Brain microvascular endothelial cell (primary cell): ENCODE data around the gene UBE2H.
"Not testable (repeated sequence)": the region's sequence is repeated elsewhere in the genome, so short reads cannot be mapped to it uniquely, and the experiment has no call there.

Experiments
- DNase-seq: peaks from one replicate; pipeline ENCODE4 v3.0.0-alpha.2; 2020
- H3K27ac ChIP-seq: fragments of 250-450 bp; sonication (Bioruptor Pico); 2 replicates; pipeline ENCODE4 v1.5.1; 2020; ENCODE audit warnings: mild to moderate bottlenecking, moderate library complexity
- H3K27me3 ChIP-seq: fragments of 250-450 bp; sonication (Bioruptor Pico); replicated peaks from 2 replicates; pipeline ENCODE4 v1.5.1; 2020; ENCODE audit warnings: mild to moderate bottlenecking
- H3K36me3 ChIP-seq: fragments of 250-450 bp; sonication (Bioruptor Pico); replicated peaks from 2 replicates; pipeline ENCODE4 v1.5.1; 2020; ENCODE audit warnings: mild to moderate bottlenecking
- H3K4me3 ChIP-seq: 2 replicates; pipeline ENCODE4 v1.5.1; 2011; ENCODE audit warnings: low read depth, mild to moderate bottlenecking, control low read depth, low read length, moderate library complexity
- CTCF ChIP-seq: IDR thresholded peaks from 2 replicates; pipeline ENCODE4 v1.5.1; 2011; ENCODE audit warnings: low read depth, mild to moderate bottlenecking, moderate library complexity, low read length, control low read depth, inconsistent platforms; ENCODE audit errors: missing control alignments
- in situ Hi-C: cut with HindIII; loops from 2 replicates; pipeline ENCODE4 v1.10.0; 2017; ENCODE audit warnings: low sequenced_read_pairs, low pct_ligation_motif_present

Gene UBE2H

GRCh38 chr7:129843365-129843898 lies 109.3 kb downstream of the UBE2H start:
- in situ Hi-C loops, result no loop called here
- Histone ChIP-seq H3K27ac (no peak overlapping the region), H3K4me3 (no peak overlapping the region), H3K27me3 (no peaks in the 10 kb centered on the region), H3K36me3 (peaks cover 4% of the 10 kb centered on the region)
- DNase-seq, result no peak
- TF ChIP-seq CTCF, result no peak

- Histone ChIP-seq H3K27ac (no peak overlapping the region), H3K4me3 (no peak overlapping the region)
- no peak for DNase-seq
Measured at GRCh38 chr7:129841465-129841864, 111.3 kb downstream of the UBE2H start.

GRCh38 chr7:129840757-129841156 lies 112.0 kb downstream of the UBE2H start:
- TF ChIP-seq CTCF, result no peak
- H3K4me3 ChIP-seq, result no peak overlapping the region
- no peak overlapping the region for H3K27ac ChIP-seq
- H3K27me3 ChIP-seq, result no peaks in the 10 kb centered on the region
- in situ Hi-C loops, result no loop called here
- H3K36me3 ChIP-seq, result peaks cover 4% of the 10 kb centered on the region
- DNase-seq, result no peak

More at GRCh38 chr7:129841465-129841864, 111.3 kb downstream of the UBE2H start:
- in situ Hi-C loops, result no loop called here
- TF ChIP-seq CTCF, result no peak
- Histone ChIP-seq H3K27me3 (no peaks in the 10 kb centered on the region), H3K36me3 (peaks cover 4% of the 10 kb centered on the region)

GRCh38 chr7:129836983-129837382 lies 115.8 kb downstream of the UBE2H start:
- H3K4me3 ChIP-seq, result no peak overlapping the region
- in situ Hi-C loops, result no loop called here
- H3K36me3 ChIP-seq, result peaks cover 11% of the 10 kb centered on the region
- DNase-seq, result no peak
- no peak overlapping the region for H3K27ac ChIP-seq
- TF ChIP-seq CTCF, result no peak
- no peaks in the 10 kb centered on the region for H3K27me3 ChIP-seq

GRCh38 chr7:129835569-129835968 lies 117.2 kb downstream of the UBE2H start:
- Histone ChIP-seq H3K27me3 (no peaks in the 10 kb centered on the region), H3K27ac (no peak overlapping the region), H3K36me3 (peaks cover 15% of the 10 kb centered on the region), H3K4me3 (no peak overlapping the region)
- no peak for TF ChIP-seq CTCF
- in situ Hi-C loops, result no loop called here
- no peak for DNase-seq

- H3K36me3 ChIP-seq, result peaks cover 12% of the 10 kb centered on the region
- H3K4me3 ChIP-seq, H3K27ac ChIP-seq, in situ Hi-C loops, DNase-seq, H3K27me3 ChIP-seq: not testable (repeated sequence)
Measured at GRCh38 chr7:129833353-129833752, 119.4 kb downstream of the UBE2H start.
